CD4-positive, alpha-beta T cell treated with Interleukin-21 for 1 hour (primary cell): ENCODE results near the gene FOXK1.
"Not testable (repeated sequence)": the region's sequence is repeated elsewhere in the genome, so short reads cannot be mapped to it uniquely, and the experiment has no call there.

Experiments
- DNase-seq: peaks from one replicate; pipeline ENCODE4 v3.0.0-alpha.2; 2020

Gene FOXK1

GRCh38 chr7:4667776-4668509 lies 14.2 kb upstream of the FOXK1 start:
- DNase-seq, result no peak

GRCh38 chr7:4668510-4668847 lies 13.6 kb upstream of the FOXK1 start:
- DNase-seq, result no peak

GRCh38 chr7:4670791-4671190 lies 11.3 kb upstream of the FOXK1 start:
- DNase-seq, result no peak

- no peak for DNase-seq
Measured at GRCh38 chr7:4675771-4676367, 6.2 kb upstream of the FOXK1 start.

GRCh38 chr7:4677518-4677917 lies 4.6 kb upstream of the FOXK1 start:
- not testable (repeated sequence) for DNase-seq

- peak; percentile 10 for DNase-seq
Measured at GRCh38 chr7:4681218-4681851, 760 bp upstream of the FOXK1 start.

GRCh38 chr7:4682621-4683042 lies 537 bp downstream of the FOXK1 start:
- peak; percentile 30 for DNase-seq

- peak; percentile 39 for DNase-seq
Measured at GRCh38 chr7:4683043-4683883, 1.2 kb downstream of the FOXK1 start.

GRCh38 chr7:4683884-4684565 lies 1.9 kb downstream of the FOXK1 start:
- peak; percentile 66 for DNase-seq

GRCh38 chr7:4684846-4685245 lies 2.8 kb downstream of the FOXK1 start:
- no peak for DNase-seq

- not testable (repeated sequence) for DNase-seq
Measured at GRCh38 chr7:4685676-4686075, 3.6 kb downstream of the FOXK1 start.

- DNase-seq, result no peak
Measured at GRCh38 chr7:4687956-4688355, 5.9 kb downstream of the FOXK1 start.

- DNase-seq, result no peak
Measured at GRCh38 chr7:4689151-4689550, 7.1 kb downstream of the FOXK1 start.

GRCh38 chr7:4689668-4690067 lies 7.6 kb downstream of the FOXK1 start:
- DNase-seq, result no peak

- no peak for DNase-seq
Measured at GRCh38 chr7:4690953-4691856, 9.1 kb downstream of the FOXK1 start.

GRCh38 chr7:4692055-4692454 lies 10.0 kb downstream of the FOXK1 start:
- no peak for DNase-seq

- not testable (repeated sequence) for DNase-seq
Measured at GRCh38 chr7:4692622-4693021, 10.5 kb downstream of the FOXK1 start.

- no peak for DNase-seq
Measured at GRCh38 chr7:4693152-4693551, 11.1 kb downstream of the FOXK1 start.

GRCh38 chr7:4693749-4694148 lies 11.7 kb downstream of the FOXK1 start:
- no peak for DNase-seq

- no peak for DNase-seq
Measured at GRCh38 chr7:4694305-4694704, 12.2 kb downstream of the FOXK1 start.

- no peak for DNase-seq
Measured at GRCh38 chr7:4698707-4699275, 16.7 kb downstream of the FOXK1 start.
